ENCODE results near the gene GALNT1. TPM values are rescaled to one million over a fixed set of nuclear protein-coding genes. Genes with fewer than 3 reads are reported as not detected.

Gene GALNT1
- total and polyA plus RNA-seq, 10 of the 15 experiments (the other 5 are each of a cell fraction or from before 2014, with no cell fraction given), result 8.0 to 53.7 (median 29.9) TPM

DNA sequence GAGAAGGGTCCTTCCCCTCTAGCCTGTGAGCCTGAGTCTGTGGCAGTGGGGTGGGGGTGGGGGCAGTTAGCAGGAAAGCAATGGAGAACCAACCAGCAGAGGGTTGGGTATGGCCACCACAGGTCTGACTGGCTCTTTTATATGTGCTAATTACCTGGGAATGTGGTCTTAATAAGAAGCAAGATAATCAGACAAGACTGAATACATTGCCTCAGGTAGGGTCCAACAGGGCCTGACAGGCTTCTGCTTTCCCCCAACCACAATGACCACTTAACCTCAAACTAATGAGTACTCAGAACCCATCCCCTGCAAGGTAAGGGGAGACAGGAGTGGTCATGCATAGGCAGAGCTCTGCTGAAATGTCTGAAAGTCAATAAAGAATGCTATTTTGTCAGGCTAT lies 39.2 kb upstream of the GALNT1 start:
- Histone ChIP-seq H3K4me3 (no peak overlapping the region), H3K27me3 (replicated peaks in 1 of 2; ENCODE audit: control insufficient read depth in 2 of 2, insufficient read depth in 2 of 2, low read length in 1 of 2) (no peaks in the 10 kb centered on the region), H3K9me3 (replicated peaks; ENCODE audit: control insufficient read depth, insufficient read depth, low read length) (no peaks in the 10 kb centered on the region; the same call in 2 of the 3 replicates), H3K79me2 (ENCODE audit: control insufficient read depth, insufficient read depth, low read length) (no peaks in the 10 kb centered on the region), H4K20me1 (ENCODE audit: control insufficient read depth, insufficient read depth) (no peaks in the 10 kb centered on the region), H3K36me3 (ENCODE audit: control insufficient read depth in 2 of 2, insufficient read depth in 2 of 2, low read length in 1 of 2) (no peaks in the 10 kb centered on the region), H3K4me2 (ENCODE audit: control insufficient read depth, insufficient read depth) (no peak overlapping the region), H2AFZ (ENCODE audit: control insufficient read depth, low read depth, low read length) (no peak overlapping the region), H3K27ac (ENCODE audit: control insufficient read depth, insufficient read depth) (no peak overlapping the region), H3K4me1 (ENCODE audit: control insufficient read depth, insufficient read depth, low read length) (no peaks in the 10 kb centered on the region), H3K9ac (ENCODE audit: control insufficient read depth, insufficient read depth, low read length) (no peak overlapping the region)
- RAD21 ChIA-PET (ENCODE audit: unreplicated experiment), result no interaction called here
- POLR2A ChIA-PET, result no interaction called here
- intact Hi-C loops (cut with micrococcal nuclease; ENCODE audit: unreplicated experiment) (no loop called here), in situ Hi-C loops (cut with MboI) (no loop called here)
- FAIRE-seq (no peak), DNase-seq (ENCODE audit: low read depth, low spot score) (no peak), ATAC-seq (no peak)
- no TSS peak for BruUV-seq (replicated peaks)
- TF ChIP-seq, protein P1, sequence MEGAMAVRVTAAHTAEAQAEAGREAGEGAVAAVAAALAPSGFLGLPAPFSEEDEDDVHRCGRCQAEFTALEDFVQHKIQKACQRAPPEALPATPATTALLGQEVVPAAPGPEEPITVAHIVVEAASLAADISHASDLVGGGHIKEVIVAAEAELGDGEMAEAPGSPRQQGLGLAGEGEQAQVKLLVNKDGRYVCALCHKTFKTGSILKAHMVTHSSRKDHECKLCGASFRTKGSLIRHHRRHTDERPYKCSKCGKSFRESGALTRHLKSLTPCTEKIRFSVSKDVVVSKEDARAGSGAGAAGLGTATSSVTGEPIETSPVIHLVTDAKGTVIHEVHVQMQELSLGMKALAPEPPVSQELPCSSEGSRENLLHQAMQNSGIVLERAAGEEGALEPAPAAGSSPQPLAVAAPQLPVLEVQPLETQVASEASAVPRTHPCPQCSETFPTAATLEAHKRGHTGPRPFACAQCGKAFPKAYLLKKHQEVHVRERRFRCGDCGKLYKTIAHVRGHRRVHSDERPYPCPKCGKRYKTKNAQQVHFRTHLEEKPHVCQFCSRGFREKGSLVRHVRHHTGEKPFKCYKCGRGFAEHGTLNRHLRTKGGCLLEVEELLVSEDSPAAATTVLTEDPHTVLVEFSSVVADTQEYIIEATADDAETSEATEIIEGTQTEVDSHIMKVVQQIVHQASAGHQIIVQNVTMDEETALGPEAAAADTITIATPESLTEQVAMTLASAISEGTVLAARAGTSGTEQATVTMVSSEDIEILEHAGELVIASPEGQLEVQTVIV (IDR thresholded peaks at IDR 0.05; ENCODE audit: borderline replicate concordance, partially characterized antibody), result no peak
- no peak for TF ChIP-seq SRF (IDR thresholded peaks at IDR 0.05; ENCODE audit: low read depth in 2 of 2, low read length in 2 of 2)
- TF ChIP-seq, protein P2, sequence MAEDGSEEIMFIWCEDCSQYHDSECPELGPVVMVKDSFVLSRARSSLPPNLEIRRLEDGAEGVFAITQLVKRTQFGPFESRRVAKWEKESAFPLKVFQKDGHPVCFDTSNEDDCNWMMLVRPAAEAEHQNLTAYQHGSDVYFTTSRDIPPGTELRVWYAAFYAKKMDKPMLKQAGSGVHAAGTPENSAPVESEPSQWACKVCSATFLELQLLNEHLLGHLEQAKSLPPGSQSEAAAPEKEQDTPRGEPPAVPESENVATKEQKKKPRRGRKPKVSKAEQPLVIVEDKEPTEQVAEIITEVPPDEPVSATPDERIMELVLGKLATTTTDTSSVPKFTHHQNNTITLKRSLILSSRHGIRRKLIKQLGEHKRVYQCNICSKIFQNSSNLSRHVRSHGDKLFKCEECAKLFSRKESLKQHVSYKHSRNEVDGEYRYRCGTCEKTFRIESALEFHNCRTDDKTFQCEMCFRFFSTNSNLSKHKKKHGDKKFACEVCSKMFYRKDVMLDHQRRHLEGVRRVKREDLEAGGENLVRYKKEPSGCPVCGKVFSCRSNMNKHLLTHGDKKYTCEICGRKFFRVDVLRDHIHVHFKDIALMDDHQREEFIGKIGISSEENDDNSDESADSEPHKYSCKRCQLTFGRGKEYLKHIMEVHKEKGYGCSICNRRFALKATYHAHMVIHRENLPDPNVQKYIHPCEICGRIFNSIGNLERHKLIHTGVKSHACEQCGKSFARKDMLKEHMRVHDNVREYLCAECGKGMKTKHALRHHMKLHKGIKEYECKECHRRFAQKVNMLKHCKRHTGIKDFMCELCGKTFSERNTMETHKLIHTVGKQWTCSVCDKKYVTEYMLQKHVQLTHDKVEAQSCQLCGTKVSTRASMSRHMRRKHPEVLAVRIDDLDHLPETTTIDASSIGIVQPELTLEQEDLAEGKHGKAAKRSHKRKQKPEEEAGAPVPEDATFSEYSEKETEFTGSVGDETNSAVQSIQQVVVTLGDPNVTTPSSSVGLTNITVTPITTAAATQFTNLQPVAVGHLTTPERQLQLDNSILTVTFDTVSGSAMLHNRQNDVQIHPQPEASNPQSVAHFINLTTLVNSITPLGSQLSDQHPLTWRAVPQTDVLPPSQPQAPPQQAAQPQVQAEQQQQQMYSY (CRISPR knock-in tag; IDR thresholded peaks at IDR 0.05), result no peak
- TF ChIP-seq ZNF217 (IDR thresholded peaks at IDR 0.05), result no peak
- TF ChIP-seq TCF3 (IDR thresholded peaks at IDR 0.05; ENCODE audit: borderline replicate concordance, insufficient read depth, low read depth, low read length), result no peak
- TF ChIP-seq ZZZ3 (IDR thresholded peaks at IDR 0.05; ENCODE audit: control insufficient read depth, insufficient read length, low read depth), result no peak
- TF ChIP-seq NFYA (IDR thresholded peaks at IDR 0.05; ENCODE audit: borderline replicate concordance, low read depth, low read length), result no peak
- SMC1A ChIA-PET (ENCODE audit: uncharacterized antibody, unreplicated experiment), result interaction anchor here (1.5 kb wide), 1 partner anchor 14 kb away, joined by 4 read pairs; no protein-coding TSS in a partner anchor
- CTCF ChIA-PET, result no interaction called here
